GM13977 (cell line): ENCODE data around the gene RNU2-63P.
"Not testable (repeated sequence)": the region's sequence is repeated elsewhere in the genome, so short reads cannot be mapped to it uniquely, and the experiment has no call there.

ENCODE experiments used
- DNase-seq: peaks from one replicate; pipeline ENCODE4 v3.0.0; 2012; ENCODE audit warnings: low spot score
- CTCF ChIP-seq: IDR thresholded peaks from 2 replicates; pipeline ENCODE4 v1.5.1; 2012; ENCODE audit warnings: mild to moderate bottlenecking, control low read depth; ENCODE audit not compliant: insufficient read depth; ENCODE audit errors: extremely low read depth, missing control alignments
- in situ Hi-C: fragments of 300-500 bp; cut with MboI; formaldehyde crosslinking; loops from one replicate; pipeline ENCODE4 v1.12.0; 2022; ENCODE audit warnings: low sequenced_read_pairs, low pct_unique_long_range_greater_than_20kb, mixed read lengths, inconsistent platforms; ENCODE audit not compliant: unreplicated experiment

Gene RNU2-63P

GRCh38 chr2:88048541-88048940, 32.2 kb upstream of the RNU2-63P start:
- TF ChIP-seq CTCF = no peak
- in situ Hi-C loops = no loop called here
- DNase-seq = no peak

- in situ Hi-C loops, DNase-seq: not testable (repeated sequence)
These were observed 29.2 kb upstream of the RNU2-63P start for GRCh38 chr2:88045561-88045960.

GRCh38 chr2:88042476-88042875, 26.1 kb upstream of the RNU2-63P start:
- DNase-seq = no peak
- in situ Hi-C loops = no loop called here
- TF ChIP-seq CTCF = no peak

- in situ Hi-C loops = no loop called here
- TF ChIP-seq CTCF = no peak
- no peak for DNase-seq
These were observed 22.1 kb upstream of the RNU2-63P start for GRCh38 chr2:88038263-88039105.

GRCh38 chr2:88036606-88037005, 20.3 kb upstream of the RNU2-63P start:
- TF ChIP-seq CTCF = no peak
- no peak for DNase-seq
- in situ Hi-C loops = no loop called here

- DNase-seq = no peak
- no peak for TF ChIP-seq CTCF
- in situ Hi-C loops = no loop called here
These were observed 19.8 kb upstream of the RNU2-63P start for GRCh38 chr2:88036182-88036581.

- no peak for TF ChIP-seq CTCF
- in situ Hi-C loops = no loop called here
- no peak for DNase-seq
These were observed 15.8 kb upstream of the RNU2-63P start for GRCh38 chr2:88032070-88032702.
